GM12878 (cell line): ENCODE data around the gene TNKS1BP1. TPM values are rescaled to one million over a fixed set of nuclear protein-coding genes. Genes with fewer than 3 reads are reported as not detected.

Source experiments
- ATAC-seq: fragments of 200-7000 bp; cut with Tn5 transposase; 3 replicates; pipeline ENCODE4 v1.9.1; 2020; ENCODE audit warnings: mild to moderate bottlenecking, moderate library complexity
- BruUV-seq: library from RNA; stranded (reverse); fragments of 400-500 nt; replicated peaks from 2 replicates; lab custom pipeline; 2021; lab: Mats Ljungman, UMichigan
- CTCF ChIA-PET: fragments of 300-600 bp; sonication (Branson Sonifier 250); formaldehyde crosslinking; extraction: SDS; loops from one replicate; lab custom pipeline; 2021; ENCODE audit warnings: inconsistent platforms; lab: Yijun Ruan, JAX
- POLR2A ChIA-PET: fragments of 350-600 bp; formaldehyde crosslinking; extraction: SDS; loops from one replicate; lab custom pipeline; 2021; ENCODE audit warnings: inconsistent platforms; lab: Charles Lee
- RAD21 ChIA-PET: fragments of 300-600 bp; sonication (Branson Sonifier 250); formaldehyde crosslinking; loops from one replicate; lab custom pipeline; 2023; ENCODE audit warnings: antibody characterized with exemption; ENCODE audit not compliant: unreplicated experiment; lab: Charles Lee
- SMC1A ChIA-PET: fragments of 300-600 bp; sonication (Branson Sonifier 250); formaldehyde crosslinking; loops from one replicate; lab custom pipeline; 2023; ENCODE audit not compliant: unreplicated experiment, uncharacterized antibody; lab: Charles Lee
- DNase-seq: peaks from one replicate; pipeline ENCODE4 v3.0.0-alpha.2; 2011; ENCODE audit warnings: low read depth, low spot score
- FAIRE-seq: peaks from 3 replicates; lab custom pipeline; 2011; peaks lifted over from hg19 to GRCh38; lab: Jason Lieb, UNC
- H2AFZ ChIP-seq: 2 replicates; pipeline ENCODE4 v1.6.0; 2011; ENCODE audit warnings: low read depth, low read length, control low read depth; ENCODE audit not compliant: control insufficient read depth
- H3K27ac ChIP-seq: 2 replicates; pipeline ENCODE4 v1.5.1; 2011; ENCODE audit warnings: control low read depth; ENCODE audit not compliant: control insufficient read depth, insufficient read depth
- H3K27me3 ChIP-seq, 2 experiments: replicated peaks in 1 of 2; 2 replicates each; pipeline versions ENCODE4 v1.6.0 to v1.6.1; 2011; ENCODE audit warnings: low read length in 1 of 2; ENCODE audit not compliant: control insufficient read depth in 2 of 2, insufficient read depth in 2 of 2
- H3K36me3 ChIP-seq, 2 experiments: 2 replicates each; pipeline ENCODE4 v1.5.1; 2011; ENCODE audit warnings: low read length in 1 of 2; ENCODE audit not compliant: control insufficient read depth in 2 of 2, insufficient read depth in 2 of 2
- H3K4me1 ChIP-seq: 2 replicates; pipeline ENCODE4 v1.6.1; 2011; ENCODE audit warnings: mild to moderate bottlenecking, low read length, moderate library complexity, mixed read lengths; ENCODE audit not compliant: control insufficient read depth, insufficient read depth
- H3K4me2 ChIP-seq: 2 replicates; pipeline ENCODE4 v1.6.0; 2011; ENCODE audit warnings: control low read depth; ENCODE audit not compliant: control insufficient read depth, insufficient read depth
- H3K4me3 ChIP-seq: fragments of 200-600 bp; sonication (generic); 2 replicates; pipeline ENCODE4 v1.5.1; 2016
- H3K79me2 ChIP-seq: 2 replicates; pipeline ENCODE4 v1.6.0; 2011; ENCODE audit warnings: low read length; ENCODE audit not compliant: control insufficient read depth, insufficient read depth
- H3K9ac ChIP-seq: 2 replicates; pipeline ENCODE4 v1.8.0; 2011; ENCODE audit warnings: low read length, control low read depth, mixed read lengths; ENCODE audit not compliant: control insufficient read depth, insufficient read depth
- H3K9me3 ChIP-seq: replicated peaks from 3 replicates; pipeline ENCODE4 v1.5.1; 2011; ENCODE audit warnings: mild to moderate bottlenecking, low read length; ENCODE audit not compliant: control insufficient read depth, insufficient read depth
- H4K20me1 ChIP-seq: 2 replicates; pipeline ENCODE4 v1.6.0; 2011; ENCODE audit not compliant: control insufficient read depth, insufficient read depth
- BCL11A ChIP-seq: IDR thresholded peaks from 2 replicates; pipeline ENCODE4 v1.6.1; 2011; ENCODE audit warnings: low read depth, low read length
- ETV6 ChIP-seq, 2 experiments: fragments of 450-650 bp in 1 of 2; IDR thresholded peaks in 1 of 2; conservative IDR thresholded peaks in 1 of 2; 2 replicates each; pipeline ENCODE4 v1.6.1; 2014; ENCODE audit warnings: antibody characterized with exemption in 1 of 2, borderline replicate concordance in 1 of 2, low read depth in 1 of 2, mild to moderate bottlenecking in 1 of 2, moderate library complexity in 1 of 2
- MXI1 ChIP-seq: fragments of 150-350 bp; IDR thresholded peaks from 2 replicates; pipeline ENCODE4 v1.6.1; 2011; ENCODE audit warnings: low read depth, mild to moderate bottlenecking, inconsistent platforms, low read length, improper control_type of control experiment
- SUPT20H ChIP-seq: IDR thresholded peaks from 2 replicates; pipeline ENCODE4 v1.6.1; 2011; ENCODE audit warnings: low read depth, mild to moderate bottlenecking, low read length, moderate library complexity, borderline replicate concordance; ENCODE audit not compliant: control insufficient read depth
- TCF7 ChIP-seq: IDR thresholded peaks from 2 replicates; pipeline ENCODE4 v1.6.1; 2014; ENCODE audit warnings: antibody characterized with exemption, borderline replicate concordance
- ZSCAN29 ChIP-seq: fragments of 450-650 bp; IDR thresholded peaks from 2 replicates; pipeline ENCODE4 v1.6.1; 2017; ENCODE audit warnings: mild to moderate bottlenecking, moderate library complexity
- WGBS: methylation state at CpG from one replicate; pipeline ENCODE4 v1.1.6; 2016; ENCODE audit warnings: low lambda C conversion rate; ENCODE audit not compliant: insufficient replicate concordance, insufficient coverage; ENCODE audit errors: missing lambda C conversion rate; 5-methylcytosine and 5-hydroxymethylcytosine counted together
- in situ Hi-C: fragments of 300-500 bp; cut with MboI; formaldehyde crosslinking; loops from 9 replicates; pipeline ENCODE4 v1.14.3; 2018; ENCODE audit warnings: mixed read lengths
- intact Hi-C: fragments of 100-400 bp; cut with micrococcal nuclease; formaldehyde crosslinking; loops from one replicate; pipeline ENCODE4 v1.14.2; 2022; ENCODE audit not compliant: unreplicated experiment
- polyA plus RNA-seq, 11 experiments: library from polyadenylated mRNA; depleted of rRNA in 4 of 11; unstranded in 6 of 11; stranded (reverse) in 5 of 11; fragments of >200 nt; fragmentation: Nextera tagmentation in 4 of 11; fragmentation: Illumina TruSeq in 1 of 11; extraction: Ambion mirVana in 4 of 11; extraction: Trizol in 1 of 11; gene quantifications; 1 replicate in 1 of 11; 2 replicates in 10 of 11; pipeline versions ENCODE4 v1.2.1 to v1.2.3, GENCODE V29; 2011 to 2016; ENCODE audit warnings: inconsistent platforms in 2 of 11, missing spikeins in 2 of 11, low read depth in 1 of 11
- total RNA-seq, 4 experiments: library from RNA; depleted of rRNA in 3 of 4; stranded (reverse); fragments of >200 nt in 3 of 4; fragmentation: Illumina TruSeq in 1 of 4; extraction: Trizol in 1 of 4; gene quantifications; 2 replicates each; pipeline versions ENCODE4 v1.2.1 to v1.2.3, GENCODE V29; 2013 to 2021
- TF ChIP-seq, protein P1 (sequence below): fragments of 450-650 bp; formaldehyde crosslinking; IDR thresholded peaks from 2 replicates; pipeline ENCODE4 v1.4.0; 2020; ENCODE audit warnings: mild to moderate bottlenecking, moderate library complexity

Gene TNKS1BP1
- total and polyA plus RNA-seq, 10 of the 15 experiments (the other 5 are each of a cell fraction or from before 2014, with no cell fraction given): 0.26 to 15.8 (median 4.3) TPM

DNA sequence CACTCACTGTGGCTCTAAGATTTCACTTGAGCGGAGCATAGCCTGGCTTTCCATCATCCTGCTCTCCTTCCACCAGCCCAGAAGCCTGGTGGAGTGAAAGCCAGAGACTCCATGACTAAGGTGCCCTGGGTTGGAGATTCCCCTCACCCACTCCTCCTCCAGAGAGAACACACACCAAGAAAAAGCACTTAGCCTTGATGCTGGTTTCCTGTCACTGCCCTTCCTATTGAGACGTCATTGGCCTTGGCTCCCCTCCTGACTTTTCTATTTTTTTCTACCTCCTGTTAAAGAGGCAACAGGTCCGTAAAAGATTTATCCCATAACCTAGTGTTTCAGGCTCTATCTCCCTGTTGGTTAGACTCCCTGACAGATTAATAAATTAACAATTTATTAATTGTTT lies 49.2 kb downstream of the TNKS1BP1 start:
- no peaks in the 10 kb centered on the region for H3K36me3 ChIP-seq
- 0% methylated on average over 3 of the region's 3 CpGs for WGBS
- BruUV-seq: no TSS peak
- ChIA-PET RAD21 (no interaction called here), SMC1A (interaction anchor here (1.3 to 1.4 kb wide), 2 partner anchors 27 to 434 kb away, joined by 3 read pairs; no protein-coding TSS in a partner anchor), CTCF (no interaction called here), POLR2A (no interaction called here)
- FAIRE-seq (no peak), DNase-seq (no peak), ATAC-seq (no peak)
- H3K9me3 ChIP-seq: no peaks in the 10 kb centered on the region; the same call in 2 of the 3 replicates
- peaks cover 0 to 5% of the 10 kb centered on the region in 2 experiments; a peak in 1 of 4 replicates for H3K27me3 ChIP-seq
- no peaks in the 10 kb centered on the region for H4K20me1 ChIP-seq
- no peak overlapping the region for H2AFZ ChIP-seq
- H3K4me2 ChIP-seq: no peak overlapping the region
- no peak overlapping the region for H3K4me3 ChIP-seq
- no peak overlapping the region for H3K9ac ChIP-seq
- in situ Hi-C loops: no loop called here
- TF ChIP-seq SUPT20H (no peak), ETV6 (conservative IDR thresholded peaks at IDR 0.05 in 1 of 2, IDR thresholded peaks at IDR 0.05 in 1 of 2; ENCODE audit: borderline replicate concordance in 1 of 2, low read depth in 1 of 2) (no peak), BCL11A (no peak), ZSCAN29 (no peak), TCF7 (no peak), MXI1 (no peak)
- TF ChIP-seq, protein P1, sequence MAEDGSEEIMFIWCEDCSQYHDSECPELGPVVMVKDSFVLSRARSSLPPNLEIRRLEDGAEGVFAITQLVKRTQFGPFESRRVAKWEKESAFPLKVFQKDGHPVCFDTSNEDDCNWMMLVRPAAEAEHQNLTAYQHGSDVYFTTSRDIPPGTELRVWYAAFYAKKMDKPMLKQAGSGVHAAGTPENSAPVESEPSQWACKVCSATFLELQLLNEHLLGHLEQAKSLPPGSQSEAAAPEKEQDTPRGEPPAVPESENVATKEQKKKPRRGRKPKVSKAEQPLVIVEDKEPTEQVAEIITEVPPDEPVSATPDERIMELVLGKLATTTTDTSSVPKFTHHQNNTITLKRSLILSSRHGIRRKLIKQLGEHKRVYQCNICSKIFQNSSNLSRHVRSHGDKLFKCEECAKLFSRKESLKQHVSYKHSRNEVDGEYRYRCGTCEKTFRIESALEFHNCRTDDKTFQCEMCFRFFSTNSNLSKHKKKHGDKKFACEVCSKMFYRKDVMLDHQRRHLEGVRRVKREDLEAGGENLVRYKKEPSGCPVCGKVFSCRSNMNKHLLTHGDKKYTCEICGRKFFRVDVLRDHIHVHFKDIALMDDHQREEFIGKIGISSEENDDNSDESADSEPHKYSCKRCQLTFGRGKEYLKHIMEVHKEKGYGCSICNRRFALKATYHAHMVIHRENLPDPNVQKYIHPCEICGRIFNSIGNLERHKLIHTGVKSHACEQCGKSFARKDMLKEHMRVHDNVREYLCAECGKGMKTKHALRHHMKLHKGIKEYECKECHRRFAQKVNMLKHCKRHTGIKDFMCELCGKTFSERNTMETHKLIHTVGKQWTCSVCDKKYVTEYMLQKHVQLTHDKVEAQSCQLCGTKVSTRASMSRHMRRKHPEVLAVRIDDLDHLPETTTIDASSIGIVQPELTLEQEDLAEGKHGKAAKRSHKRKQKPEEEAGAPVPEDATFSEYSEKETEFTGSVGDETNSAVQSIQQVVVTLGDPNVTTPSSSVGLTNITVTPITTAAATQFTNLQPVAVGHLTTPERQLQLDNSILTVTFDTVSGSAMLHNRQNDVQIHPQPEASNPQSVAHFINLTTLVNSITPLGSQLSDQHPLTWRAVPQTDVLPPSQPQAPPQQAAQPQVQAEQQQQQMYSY: no peak
- intact Hi-C loops: no loop called here
- H3K79me2 ChIP-seq: no peaks in the 10 kb centered on the region
- no peaks in the 10 kb centered on the region for H3K4me1 ChIP-seq
- H3K27ac ChIP-seq: no peak overlapping the region
